HG03280 (cell line): ENCODE data around the gene OVCH2.
"Not testable (repeated sequence)": the region's sequence is repeated elsewhere in the genome, so short reads cannot be mapped to it uniquely, and the experiment has no call there.

Source experiments
- ATAC-seq: cut with Tn5 transposase; IDR thresholded peaks from one replicate; pipeline ENCODE4 v1.9.1; 2021; ENCODE audit warnings: mild to moderate bottlenecking, moderate library complexity; ENCODE audit not compliant: unreplicated experiment

Gene OVCH2

GRCh38 chr11:7671347-7672215, 34.7 kb downstream of the OVCH2 start:
- peak; percentile 52 for ATAC-seq

- ATAC-seq, result no peak
Measured at GRCh38 chr11:7670641-7671040, 35.6 kb downstream of the OVCH2 start.

DNA sequence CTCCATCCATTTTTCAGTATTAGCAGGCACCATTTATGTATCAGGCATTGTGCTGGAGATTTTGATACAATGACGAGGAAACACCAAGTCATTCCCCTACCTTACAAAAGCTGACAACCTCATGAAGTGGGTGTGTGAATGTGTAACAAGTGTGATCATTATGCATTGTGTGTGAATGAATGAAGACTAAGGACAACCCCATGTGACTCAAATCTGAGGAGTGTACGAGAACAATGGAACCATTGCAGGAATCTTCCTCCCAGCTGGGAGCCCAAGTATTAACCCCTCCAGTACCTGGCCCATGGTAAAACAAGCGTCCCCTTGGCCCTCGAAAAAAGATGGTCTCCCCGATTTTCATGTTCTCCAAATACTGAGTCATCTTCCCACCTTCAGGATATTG, 37.4 kb downstream of the OVCH2 start:
- ATAC-seq, result no peak

DNA sequence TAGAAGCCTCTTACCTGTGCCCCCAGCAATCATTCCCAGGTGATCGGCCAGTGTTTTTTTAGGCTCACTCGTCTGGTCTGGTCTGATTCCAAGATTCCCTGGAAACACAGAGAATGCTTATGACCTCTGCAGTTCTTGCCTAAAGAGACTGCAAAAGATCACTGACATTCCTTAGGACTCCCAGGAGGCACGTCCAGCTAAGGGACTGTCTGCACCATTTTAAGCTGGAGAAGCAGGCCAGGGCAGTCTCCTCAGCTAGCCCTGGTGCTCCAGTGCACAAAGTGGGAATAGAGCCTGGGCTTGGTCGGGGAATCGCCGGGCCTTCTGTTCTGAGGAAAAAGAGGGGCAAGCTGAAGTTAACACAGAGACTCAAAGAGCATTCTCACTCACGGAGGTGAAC, 37.8 kb downstream of the OVCH2 start:
- no peak for ATAC-seq

DNA sequence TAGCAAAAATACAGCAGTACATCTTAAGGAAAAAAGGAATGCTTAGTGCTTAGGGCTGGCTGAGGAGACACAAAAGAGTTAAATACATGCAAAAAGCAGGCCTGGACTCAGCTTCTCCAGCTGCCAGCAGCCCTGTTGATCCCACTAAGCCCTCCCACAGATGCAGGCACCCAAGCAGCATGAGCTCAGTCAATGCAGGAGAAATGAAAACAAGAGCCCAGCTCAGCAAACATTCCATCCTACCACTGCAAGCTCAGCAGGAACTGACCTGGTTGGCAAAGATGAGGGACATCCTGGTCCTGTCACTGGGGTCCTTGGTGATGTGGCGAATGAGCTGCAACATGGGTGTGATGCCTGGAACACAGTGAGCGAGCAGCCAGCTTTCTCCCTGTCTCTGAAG, 38.8 kb downstream of the OVCH2 start:
- ATAC-seq, result no peak

DNA sequence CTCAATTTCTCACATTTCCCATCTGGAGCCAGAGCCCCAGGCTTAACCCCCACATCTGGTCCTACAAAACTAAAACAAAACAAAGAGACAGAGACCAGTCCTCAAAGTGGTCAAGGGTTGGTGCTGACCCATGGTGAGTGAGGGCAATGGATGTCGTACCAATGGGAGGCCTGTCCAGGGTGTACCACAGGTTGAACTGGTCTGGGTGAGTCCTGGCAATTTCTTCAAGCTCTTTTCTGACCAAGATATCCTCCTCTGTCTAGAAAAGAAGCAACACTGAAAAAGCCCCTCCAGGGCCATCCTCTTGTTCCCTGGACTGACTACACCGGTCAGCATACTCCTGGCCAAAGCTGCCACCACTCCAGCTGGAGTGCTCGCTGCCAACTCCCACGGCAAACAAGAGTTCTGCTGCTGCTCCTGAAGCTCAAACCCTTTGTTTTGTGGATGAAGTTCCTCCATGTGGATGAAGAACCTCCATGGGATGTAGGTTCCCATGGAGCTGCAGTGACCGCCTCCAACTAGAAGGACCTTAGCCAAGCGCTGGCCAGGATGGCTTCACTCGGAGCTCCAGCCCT, 39.9 kb downstream of the OVCH2 start:
- no peak for ATAC-seq

- peak; percentile 99 for ATAC-seq
Measured at GRCh38 chr11:7665473-7666291, 40.6 kb downstream of the OVCH2 start.

DNA sequence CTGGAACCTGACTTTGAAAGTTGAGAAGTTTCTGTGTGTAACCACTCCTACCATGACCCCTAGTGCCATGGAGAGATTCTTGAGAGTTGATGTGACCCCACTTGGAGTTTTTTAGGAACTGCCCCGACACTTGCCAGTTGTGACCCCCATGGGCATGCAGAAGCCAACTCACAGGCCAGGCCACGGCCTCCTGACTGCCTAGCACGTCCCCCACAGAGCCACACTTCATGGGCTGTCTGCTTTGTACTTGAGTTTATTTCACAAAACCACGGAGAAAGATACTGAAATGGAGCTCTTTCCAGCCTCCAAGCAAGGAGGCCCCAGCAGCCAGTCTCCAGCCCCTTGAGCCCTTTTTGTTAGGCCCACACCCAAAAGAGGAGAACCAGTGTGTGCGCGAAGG, 41.4 kb downstream of the OVCH2 start:
- ATAC-seq, result no peak

DNA sequence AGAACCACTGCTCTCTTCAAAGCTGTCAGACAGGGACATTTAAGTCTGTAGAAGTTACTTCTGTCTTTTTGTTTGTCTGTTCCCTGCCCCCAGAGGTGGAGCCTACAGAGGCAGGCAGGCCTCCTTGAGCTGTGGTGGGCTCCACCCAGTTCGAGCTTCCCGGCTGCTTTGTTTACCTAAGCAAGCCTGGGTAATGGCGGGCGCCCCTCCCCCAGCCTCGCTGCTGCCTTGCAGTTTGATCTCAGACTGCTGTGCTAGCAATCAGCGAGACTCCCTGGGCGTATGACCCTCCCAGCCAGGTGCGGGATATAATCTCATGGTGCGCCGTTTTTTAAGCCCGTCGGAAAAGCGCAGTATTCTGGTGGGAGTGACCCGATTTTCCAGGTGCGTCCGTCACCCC, 42.7 kb downstream of the OVCH2 start:
- ATAC-seq, result not testable (repeated sequence)

DNA sequence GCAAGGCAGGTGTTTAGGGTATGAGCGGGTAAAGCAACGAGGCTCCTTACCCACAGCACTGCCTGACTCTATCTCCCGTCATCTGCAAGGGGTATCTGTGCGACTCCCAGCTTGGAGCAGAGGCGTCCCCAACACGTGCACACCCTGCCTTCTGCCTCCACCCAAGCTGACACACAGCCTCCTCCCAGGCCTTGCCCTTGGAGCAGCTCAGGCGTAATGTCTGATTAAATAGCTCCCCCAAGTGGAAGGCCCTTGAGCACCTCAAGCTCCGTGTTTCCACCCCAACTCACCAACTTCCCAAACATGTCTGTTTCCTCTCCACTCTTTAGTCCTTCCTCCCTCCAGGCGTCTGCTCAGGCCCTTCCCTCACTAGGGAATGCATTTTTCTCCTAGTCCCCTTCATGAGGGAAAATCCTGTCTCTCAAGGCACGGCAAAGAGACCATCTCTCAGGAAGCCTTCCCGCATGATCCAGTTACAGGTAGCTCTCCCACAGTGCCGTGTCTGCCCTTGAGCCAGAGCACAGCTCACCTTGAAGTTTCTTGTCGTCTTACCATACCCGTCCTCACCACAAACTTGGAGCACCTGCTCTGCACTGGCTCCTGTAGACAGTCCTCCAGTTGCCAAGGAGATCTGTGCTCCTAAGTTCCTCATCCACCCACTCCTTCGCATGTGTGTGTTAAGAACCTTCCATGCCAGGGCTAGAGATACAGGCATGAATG, 48.8 kb downstream of the OVCH2 start:
- no peak for ATAC-seq

DNA sequence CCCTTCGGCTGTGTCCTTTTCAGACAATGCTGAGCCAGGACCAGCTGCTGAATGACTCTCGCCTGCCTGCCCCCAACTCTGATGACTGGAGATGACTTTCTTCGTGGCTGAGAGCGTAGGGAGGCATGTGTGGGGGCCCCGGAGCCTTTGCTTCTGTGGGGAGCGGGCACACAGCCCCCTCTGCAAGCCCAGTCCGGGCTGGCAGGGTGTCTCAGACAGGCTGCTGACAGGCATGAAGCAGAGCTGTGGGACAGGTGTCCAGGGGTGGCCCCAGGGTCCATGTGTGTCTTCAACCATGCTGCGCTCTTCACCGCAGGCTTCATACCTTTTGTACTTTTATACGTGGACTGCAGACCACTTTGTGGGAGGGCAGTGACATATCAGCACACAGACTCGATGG, 49.6 kb downstream of the OVCH2 start:
- ATAC-seq, result no peak

DNA sequence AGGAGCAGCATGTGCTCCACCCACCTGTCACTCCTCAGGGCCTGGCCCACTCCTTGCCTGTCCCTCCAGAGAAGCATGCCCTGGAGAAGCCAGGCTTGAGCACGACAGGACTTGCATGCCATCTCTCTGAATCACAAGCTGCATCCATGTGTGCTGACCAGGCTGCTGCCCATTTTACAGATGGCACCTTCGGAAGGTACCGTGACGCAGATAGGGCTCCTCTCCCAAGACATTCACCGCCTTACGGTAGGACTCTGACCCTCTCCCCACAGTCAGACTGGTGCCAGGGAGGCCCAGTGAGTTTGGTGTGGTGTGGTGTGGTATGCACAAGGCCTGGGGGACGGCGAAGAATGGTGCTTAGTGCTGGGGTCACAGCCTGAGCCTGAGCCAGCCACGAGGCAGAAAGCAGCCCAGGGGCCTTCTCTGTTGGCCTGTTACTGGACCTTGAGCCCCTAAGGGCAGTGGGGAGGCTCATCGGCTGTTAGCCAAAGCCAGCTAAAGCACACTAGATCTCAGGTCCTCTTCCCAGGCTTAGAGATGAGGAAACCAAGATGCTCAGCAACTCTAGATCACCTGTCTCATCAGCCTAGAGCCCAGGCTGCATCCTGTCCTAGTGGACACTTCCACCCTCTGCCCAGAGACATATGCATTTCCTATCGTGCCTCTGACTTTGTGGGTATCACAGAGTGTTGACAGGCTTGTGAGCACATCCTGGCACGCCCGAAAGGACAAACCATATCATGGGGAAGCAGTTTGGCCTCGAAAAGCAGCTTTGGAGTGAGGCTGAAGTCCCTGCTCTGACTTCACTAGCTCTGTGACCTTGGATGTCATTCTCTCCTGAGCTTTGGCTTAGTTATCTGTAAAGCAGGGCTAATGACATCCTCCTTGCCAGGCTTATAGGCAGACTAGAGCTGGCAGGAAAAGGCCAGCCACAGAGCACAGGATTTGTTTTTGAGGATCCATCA, 50.7 kb downstream of the OVCH2 start:
- ATAC-seq, result no peak

- ATAC-seq, result no peak
Measured at GRCh38 chr11:7654195-7654705, 52.0 kb downstream of the OVCH2 start.

- no peak for ATAC-seq
Measured at GRCh38 chr11:7651700-7652099, 54.6 kb downstream of the OVCH2 start.

- no peak for ATAC-seq
Measured at GRCh38 chr11:7651140-7651551, 55.1 kb downstream of the OVCH2 start.

- no peak for ATAC-seq
Measured at GRCh38 chr11:7648264-7648663, 58.0 kb downstream of the OVCH2 start.

- no peak for ATAC-seq
Measured at GRCh38 chr11:7646866-7647265, 59.4 kb downstream of the OVCH2 start.

DNA sequence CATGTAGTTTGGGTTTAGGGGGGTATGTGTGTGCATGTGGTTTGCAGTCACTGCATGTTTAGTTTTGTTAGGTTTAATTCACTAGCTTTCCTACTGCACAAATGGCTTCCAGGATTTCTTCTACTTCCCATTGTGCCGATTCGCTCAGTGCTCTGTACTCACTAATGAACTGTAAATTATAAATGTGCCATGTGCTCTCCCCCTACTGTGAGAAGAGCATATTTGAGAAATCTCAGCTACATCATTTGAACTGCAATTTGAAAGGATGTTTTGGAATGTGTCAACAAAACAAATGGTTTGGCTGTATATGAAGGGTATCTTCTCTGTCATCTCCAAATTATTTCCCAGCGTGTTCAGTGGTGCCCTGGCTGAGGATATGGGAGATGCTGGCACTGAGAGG, 61.1 kb downstream of the OVCH2 start:
- no peak for ATAC-seq

DNA sequence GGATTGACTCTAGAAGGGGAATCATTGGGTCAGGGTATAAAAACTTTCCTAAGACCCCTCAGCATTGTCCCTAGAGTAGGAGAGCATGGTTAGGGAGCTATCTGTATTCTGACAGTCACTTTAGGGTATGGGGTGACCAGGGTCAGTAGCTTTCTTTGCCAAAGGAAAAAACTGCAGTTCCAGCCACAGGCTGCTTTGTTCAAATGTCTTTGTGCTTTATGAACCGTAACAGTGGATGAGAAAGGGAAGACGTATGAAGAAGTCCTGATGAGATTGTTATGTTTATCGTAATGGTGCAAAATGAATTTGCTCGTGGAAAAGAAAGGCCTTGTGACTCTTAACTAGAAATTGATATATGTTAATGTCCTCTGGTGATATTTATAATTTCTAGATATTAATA, 63.0 kb downstream of the OVCH2 start:
- ATAC-seq, result no peak

DNA sequence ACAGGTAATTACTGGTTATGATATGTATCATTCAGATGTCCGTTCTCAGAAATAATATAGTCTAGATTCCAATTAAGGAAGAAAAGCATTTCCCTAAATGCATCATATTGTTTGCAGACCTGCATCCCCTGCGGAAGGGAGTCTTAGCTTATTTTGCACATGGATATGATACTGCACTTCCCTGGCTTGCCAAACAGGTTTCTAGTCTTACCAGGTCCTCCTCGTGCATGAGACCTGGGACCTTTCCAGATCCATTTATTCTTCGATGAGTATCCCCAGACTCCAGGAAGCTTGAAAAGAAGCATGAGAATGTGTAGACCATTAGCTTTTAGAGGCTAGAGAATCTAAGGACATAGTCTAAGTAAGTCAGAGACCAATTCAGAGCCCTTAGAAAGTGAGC, 63.5 kb downstream of the OVCH2 start:
- ATAC-seq, result no peak
